A549 (cell line): ENCODE results near the gene UBTD2. TPM values are rescaled to one million over a fixed set of nuclear protein-coding genes. Genes with fewer than 3 reads are reported as not detected.

ENCODE experiments used
- ATAC-seq, 2 experiments: fragments of 200-7000 bp in 1 of 2; fragments of >200 bp in 1 of 2; cut with Nextera tagmentation in 1 of 2; cut with Tn5 transposase in 1 of 2; 3 replicates each; pipeline versions ENCODE4 v1.8.0 to v1.9.1; 2018 to 2020; ENCODE audit warnings: mild to moderate bottlenecking in 1 of 2, moderate library complexity in 1 of 2
- CTCF ChIA-PET: fragments of 300-600 bp; sonication (Branson Sonifier 250); formaldehyde crosslinking; extraction: SDS; loops from one replicate; lab custom pipeline; 2021; ENCODE audit warnings: antibody characterized with exemption, inconsistent platforms; lab: Yijun Ruan, JAX
- POLR2A ChIA-PET: fragments of 350-600 bp; formaldehyde crosslinking; extraction: SDS; loops from one replicate; lab custom pipeline; 2021; ENCODE audit warnings: antibody characterized with exemption, inconsistent platforms; lab: Yijun Ruan, JAX
- DNase-seq, 2 experiments: peaks; one replicate each; pipeline versions ENCODE4 v3.0.0 to v3.0.0-alpha.2; 2011 to 2016; ENCODE audit warnings: low read depth in 1 of 2, low spot score in 1 of 2
- FAIRE-seq: peaks from 2 replicates; lab custom pipeline; 2011; peaks lifted over from hg19 to GRCh38; lab: Jason Lieb, UNC
- H3K27ac ChIP-seq, 2 experiments: fragments of >200 bp; sonication (Bioruptor Twin); formaldehyde crosslinking; 3 replicates each; pipeline ENCODE4 v1.5.1; 2016 to 2017
- H3K4me1 ChIP-seq: fragments of >200 bp; sonication (Bioruptor Twin); formaldehyde crosslinking; 3 replicates; pipeline ENCODE4 v1.6.1; 2016
- H3K4me2 ChIP-seq: fragments of >200 bp; sonication (Bioruptor Twin); formaldehyde crosslinking; 3 replicates; pipeline ENCODE4 v1.6.1; 2016
- H3K4me3 ChIP-seq: fragments of >200 bp; sonication (Bioruptor Twin); formaldehyde crosslinking; 3 replicates; pipeline ENCODE4 v1.5.1; 2016
- H3K9me3 ChIP-seq: fragments of >200 bp; sonication (Bioruptor Twin); formaldehyde crosslinking; 3 replicates; pipeline ENCODE4 v1.6.1; 2016
- CHD4 ChIP-seq: fragments of 200-600 bp; sonication (generic); IDR thresholded peaks from 2 replicates; pipeline ENCODE4 v1.6.1; 2016; ENCODE audit warnings: antibody characterized with exemption, mild to moderate bottlenecking, borderline replicate concordance
- HOXB5 ChIP-seq: fragments of 250-450 bp; sonication (Bioruptor Pico); IDR thresholded peaks from 2 replicates; pipeline ENCODE4 v1.5.0; 2020; ENCODE audit warnings: mild to moderate bottlenecking, moderate library complexity
- JUNB ChIP-seq: fragments of >200 bp; sonication (Bioruptor Twin); formaldehyde crosslinking; IDR thresholded peaks from 2 replicates; pipeline ENCODE4 v1.6.1; 2016
- KDM5A ChIP-seq: fragments of 200-600 bp; sonication (generic); IDR thresholded peaks from 2 replicates; pipeline ENCODE4 v1.6.1; 2016; ENCODE audit warnings: antibody characterized with exemption, mild to moderate bottlenecking
- MAFK ChIP-seq: fragments of 450-650 bp; IDR thresholded peaks from 2 replicates; pipeline ENCODE4 v1.6.1; 2014; ENCODE audit not compliant: partially characterized antibody
- MYC ChIP-seq: IDR thresholded peaks from 2 replicates; pipeline ENCODE4 v1.6.1; 2012; ENCODE audit warnings: mild to moderate bottlenecking, inconsistent platforms, low read length, improper control_type of control experiment, borderline replicate concordance
- NFE2L2 ChIP-seq: fragments of 150-350 bp; conservative IDR thresholded peaks from 2 replicates; pipeline ENCODE4 v1.6.1; 2014; ENCODE audit warnings: low read length
- POLR2A ChIP-seq: IDR thresholded peaks from 2 replicates; pipeline ENCODE4 v1.6.1; 2012; ENCODE audit warnings: mild to moderate bottlenecking, low read length
- POLR2AphosphoS2 ChIP-seq: conservative IDR thresholded peaks from 2 replicates; pipeline ENCODE4 v1.6.1; 2012; ENCODE audit warnings: low read length, improper control_type of control experiment, inconsistent platforms
- RAD21 ChIP-seq, 2 experiments: fragments of >200 bp in 1 of 2; sonication (Bioruptor Twin) in 1 of 2; formaldehyde crosslinking in 1 of 2; IDR thresholded peaks in 1 of 2; conservative IDR thresholded peaks in 1 of 2; 2 replicates in 1 of 2; 3 replicates in 1 of 2; pipeline ENCODE4 v1.6.1; 2012 to 2018; ENCODE audit warnings: inconsistent platforms in 1 of 2
- RCOR1 ChIP-seq: fragments of 150-350 bp; IDR thresholded peaks from 2 replicates; pipeline ENCODE4 v1.6.1; 2014; ENCODE audit warnings: antibody characterized with exemption, low read length, low read depth
- WGBS: methylation state at CpG from one replicate; pipeline ENCODE4 v1.1.6; 2017; ENCODE audit errors: missing lambda C conversion rate; 5-methylcytosine and 5-hydroxymethylcytosine counted together
- polyA plus RNA-seq, 4 experiments: library from polyadenylated mRNA; depleted of rRNA in 3 of 4; stranded (reverse); fragments of >200 nt; fragmentation: RNase III in 1 of 4; extraction: RNeasy Plus Mini Kit Qiagen cat#74134 plus additional on column Dnase treatment in 1 of 4; gene quantifications; 2 replicates in 3 of 4; 3 replicates in 1 of 4; pipeline ENCODE4 v1.2.3, GENCODE V29; 2011 to 2017
- small RNA-seq, 6 experiments: library from RNA; depleted of rRNA; stranded (forward); fragments of <200 nt; gene quantifications; one replicate each; pipeline ENCODE3, GENCODE V24; 2012
- TF ChIP-seq, protein P1 (sequence below): fragments of >200 bp; sonication (Bioruptor Twin); formaldehyde crosslinking; IDR thresholded peaks from 2 replicates; pipeline ENCODE4 v1.6.1; 2016
- TF ChIP-seq, protein P2 (sequence below): IDR thresholded peaks from 2 replicates; pipeline ENCODE4 v1.6.1; 2012
- TF ChIP-seq, protein P3 (sequence below): fragments of 450-650 bp; IDR thresholded peaks from 2 replicates; pipeline ENCODE4 v1.6.1; 2014; ENCODE audit warnings: antibody characterized with exemption
- TF ChIP-seq, protein P4 (sequence below): fragments of >200 bp; sonication (Bioruptor Twin); formaldehyde crosslinking; IDR thresholded peaks from 3 replicates; pipeline ENCODE4 v1.6.1; 2016

Gene UBTD2
- polyA plus RNA-seq, 2 of the 4 experiments (the other 2 are of a cell fraction), result 16.4 to 20.9 TPM

- no peak for TF ChIP-seq MYC
- no peak for TF ChIP-seq JUNB
- TF ChIP-seq RAD21 (conservative IDR thresholded peaks at IDR 0.05 in 1 of 2, IDR thresholded peaks at IDR 0.05 in 1 of 2), result peak in 1 of 2 experiments; percentile 6; a peak in 1 of 5 replicates
- TF ChIP-seq, all 56 proteins: peak for 1
- Histone ChIP-seq H3K27ac (no peak overlapping the region), H3K4me1 (no peaks in the 10 kb centered on the region), H3K9me3 (no peaks in the 10 kb centered on the region), H3K4me3 (no peak overlapping the region), H3K4me2 (no peak overlapping the region)
- 86% methylated on average over 5 of the region's 5 CpGs for WGBS
- ATAC-seq, result peak; percentile 70 to 80; a peak in 5 of 6 replicates
- ChIA-PET POLR2A (no interaction called here), CTCF (interaction anchor here (0.9 to 4.0 kb wide), 9 partner anchors 10 to 123 kb away, joined by 3 to 17 read pairs (median 3); partner anchors contain the start of genes STK10 and UBTD2)
- no peak for FAIRE-seq
- peak in 1 of 2 experiments; percentile 38 for DNase-seq
Observed at GRCh38 chr5:172162323-172162986, 121.1 kb downstream of the UBTD2 start.

DNA sequence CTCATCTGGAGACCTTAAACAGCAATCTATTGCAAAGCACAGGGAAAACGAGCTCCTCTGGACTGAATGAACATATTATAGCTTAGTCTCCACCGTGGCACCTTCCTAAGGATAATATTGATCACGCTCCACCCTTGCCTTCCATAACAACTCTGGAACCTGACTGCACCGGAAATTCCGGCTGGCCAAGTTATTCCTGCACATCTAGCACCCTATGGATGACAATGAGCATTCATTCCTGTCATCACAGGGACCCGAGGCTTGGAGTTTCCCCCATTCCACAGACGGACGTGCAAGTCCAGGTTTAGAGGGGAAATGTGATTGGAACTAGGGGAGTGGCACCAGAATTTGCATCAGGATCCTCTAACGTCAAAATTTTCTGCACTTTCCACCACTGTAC is 123.1 kb downstream of the UBTD2 start:
- H3K4me3 ChIP-seq, result no peak overlapping the region
- DNase-seq, result no peak
- no peak overlapping the region for H3K4me2 ChIP-seq
- FAIRE-seq, result no peak
- CTCF ChIA-PET, result interaction anchor here (0.6 to 2.1 kb wide), 2 partner anchors 28 to 826 kb away, joined by 3 to 10 read pairs; partner anchors contain the start of gene STK10
- WGBS, result 84% methylated on average over 9 of the region's 9 CpGs
- TF ChIP-seq POLR2A (no peak), CHD4 (no peak), MAFK (no peak), POLR2AphosphoS2 (no peak), NFE2L2 (no peak), HOXB5 (CRISPR knock-in tag) (no peak), MYC (no peak), RCOR1 (no peak), JUNB (no peak), KDM5A (no peak)
- TF ChIP-seq, protein P1, sequence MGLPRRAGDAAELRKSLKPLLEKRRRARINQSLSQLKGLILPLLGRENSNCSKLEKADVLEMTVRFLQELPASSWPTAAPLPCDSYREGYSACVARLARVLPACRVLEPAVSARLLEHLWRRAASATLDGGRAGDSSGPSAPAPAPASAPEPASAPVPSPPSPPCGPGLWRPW, result no peak
- TF ChIP-seq, protein P2, sequence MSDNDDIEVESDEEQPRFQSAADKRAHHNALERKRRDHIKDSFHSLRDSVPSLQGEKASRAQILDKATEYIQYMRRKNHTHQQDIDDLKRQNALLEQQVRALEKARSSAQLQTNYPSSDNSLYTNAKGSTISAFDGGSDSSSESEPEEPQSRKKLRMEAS, result no peak
- TF ChIP-seq, protein P3, sequence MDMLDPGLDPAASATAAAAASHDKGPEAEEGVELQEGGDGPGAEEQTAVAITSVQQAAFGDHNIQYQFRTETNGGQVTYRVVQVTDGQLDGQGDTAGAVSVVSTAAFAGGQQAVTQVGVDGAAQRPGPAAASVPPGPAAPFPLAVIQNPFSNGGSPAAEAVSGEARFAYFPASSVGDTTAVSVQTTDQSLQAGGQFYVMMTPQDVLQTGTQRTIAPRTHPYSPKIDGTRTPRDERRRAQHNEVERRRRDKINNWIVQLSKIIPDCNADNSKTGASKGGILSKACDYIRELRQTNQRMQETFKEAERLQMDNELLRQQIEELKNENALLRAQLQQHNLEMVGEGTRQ, result no peak
- TF ChIP-seq, protein P4, sequence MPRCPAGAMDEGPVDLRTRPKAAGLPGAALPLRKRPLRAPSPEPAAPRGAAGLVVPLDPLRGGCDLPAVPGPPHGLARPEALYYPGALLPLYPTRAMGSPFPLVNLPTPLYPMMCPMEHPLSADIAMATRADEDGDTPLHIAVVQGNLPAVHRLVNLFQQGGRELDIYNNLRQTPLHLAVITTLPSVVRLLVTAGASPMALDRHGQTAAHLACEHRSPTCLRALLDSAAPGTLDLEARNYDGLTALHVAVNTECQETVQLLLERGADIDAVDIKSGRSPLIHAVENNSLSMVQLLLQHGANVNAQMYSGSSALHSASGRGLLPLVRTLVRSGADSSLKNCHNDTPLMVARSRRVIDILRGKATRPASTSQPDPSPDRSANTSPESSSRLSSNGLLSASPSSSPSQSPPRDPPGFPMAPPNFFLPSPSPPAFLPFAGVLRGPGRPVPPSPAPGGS, result no peak
- TF ChIP-seq, all 56 proteins: peak for 0
- Histone ChIP-seq H3K4me1 (no peaks in the 10 kb centered on the region), H3K27ac (no peak overlapping the region), H3K9me3 (no peaks in the 10 kb centered on the region)
- POLR2A ChIA-PET, result no interaction called here
- ATAC-seq, result no peak

Small RNA genes lying within 50 kb of the gene (small RNA-seq; reads per million reads assigned to genes)
- 0 reads per million in 6 experiments for gene RF00191

Other genes with a start within 250 kb of the UBTD2 start
- gene STK10, start 95.5 kb downstream of the UBTD2 start, polyA plus RNA-seq (2011; rRNA removed), result 4.3 and 5.3 TPM in 2 replicates
- 12.0 to 13.4 TPM (median 13.1 TPM) in 3 replicates for gene STK10, start 95.5 kb downstream of the UBTD2 start, polyA plus RNA-seq (2017; fragmentation: RNase III; extraction: RNeasy Plus Mini Kit Qiagen cat#74134 plus additional on column Dnase treatment)
- not detected in 2 replicates for gene EFCAB9, start 89.6 kb downstream of the UBTD2 start, polyA plus RNA-seq (2011; rRNA removed)
- gene EFCAB9, start 89.6 kb downstream of the UBTD2 start, polyA plus RNA-seq (2017; fragmentation: RNase III; extraction: RNeasy Plus Mini Kit Qiagen cat#74134 plus additional on column Dnase treatment), result not detected in 3 replicates
- 15.5 TPM in 2 replicates for gene SH3PXD2B, start 170.8 kb upstream of the UBTD2 start, polyA plus RNA-seq (2011; rRNA removed)
- 12.4 to 15.4 TPM (median 15.1 TPM) in 3 replicates for gene SH3PXD2B, start 170.8 kb upstream of the UBTD2 start, polyA plus RNA-seq (2017; fragmentation: RNase III; extraction: RNeasy Plus Mini Kit Qiagen cat#74134 plus additional on column Dnase treatment)